ENCODE measurements around the gene FN1. TPM values are rescaled to one million over a fixed set of nuclear protein-coding genes. Genes with fewer than 3 reads are reported as not detected.

Gene FN1
- total and polyA plus RNA-seq, 12 donors: 44.6 to 322 (median 110) TPM

- Histone ChIP-seq H3K27me3 (no peaks in the 10 kb centered on the region), H3K9me3 (replicated peaks in 1 of 3) (no peaks in the 10 kb centered on the region), H3K4me1 (replicated peaks in 1 of 2) (no peaks in the 10 kb centered on the region), H3K36me3 (replicated peaks in 1 of 2) (no peaks in the 10 kb centered on the region), H3K27ac (no peak overlapping the region), H3K4me3 (no peak overlapping the region)
- no peak for DNase-seq
- intact Hi-C loops (cut with DNase I): no loop called here
- no peak for TF ChIP-seq POLR2A (IDR thresholded peaks at IDR 0.05)
- no peak for TF ChIP-seq CTCF (IDR thresholded peaks at IDR 0.05)
- 76 to 79% (median 78%) methylated on average over 7 of the region's 7 CpGs for whole genome bisulfite sequencing, 4 donors
Measured at GRCh38 chr2:215384710-215385109, 51.2 kb downstream of the FN1 start.

GRCh38 chr2:215383652-215384279 lies 52.1 kb downstream of the FN1 start:
- no peaks in the 10 kb centered on the region for H3K36me3 ChIP-seq (replicated peaks in 1 of 2)
- no peak for DNase-seq
- WGBS, 4 donors: 93 to 98% (median 95%) methylated on average over 8 of the region's 8 CpGs
- H3K27ac ChIP-seq: no peak overlapping the region
- TF ChIP-seq CTCF (IDR thresholded peaks at IDR 0.05) (no peak), POLR2A (IDR thresholded peaks at IDR 0.05) (no peak)
- no peaks in the 10 kb centered on the region for H3K9me3 ChIP-seq (replicated peaks in 1 of 3)
- intact Hi-C loops (cut with DNase I): no loop called here
- no peaks in the 10 kb centered on the region for H3K27me3 ChIP-seq
- H3K4me1 ChIP-seq (replicated peaks in 1 of 2): no peaks in the 10 kb centered on the region
- no peak overlapping the region for H3K4me3 ChIP-seq

GRCh38 chr2:215382480-215382879 lies 53.4 kb downstream of the FN1 start:
- Histone ChIP-seq H3K36me3 (replicated peaks in 1 of 2) (no peaks in the 10 kb centered on the region), H3K27me3 (no peaks in the 10 kb centered on the region), H3K4me3 (no peak overlapping the region), H3K9me3 (replicated peaks in 1 of 3) (no peaks in the 10 kb centered on the region), H3K27ac (no peak overlapping the region), H3K4me1 (replicated peaks in 1 of 2) (no peaks in the 10 kb centered on the region)
- TF ChIP-seq POLR2A (IDR thresholded peaks at IDR 0.05): no peak
- no peak for TF ChIP-seq CTCF (IDR thresholded peaks at IDR 0.05)
- DNase-seq: no peak
- intact Hi-C loops (cut with DNase I): no loop called here

- no peaks in the 10 kb centered on the region for H3K9me3 ChIP-seq (replicated peaks in 1 of 3)
- H3K27ac ChIP-seq: no peak overlapping the region
- H3K36me3 ChIP-seq (replicated peaks in 1 of 2): no peaks in the 10 kb centered on the region
- TF ChIP-seq CTCF (IDR thresholded peaks at IDR 0.05) (no peak), POLR2A (IDR thresholded peaks at IDR 0.05) (no peak)
- no peaks in the 10 kb centered on the region for H3K4me1 ChIP-seq (replicated peaks in 1 of 2)
- intact Hi-C loops (cut with DNase I): no loop called here
- H3K4me3 ChIP-seq: no peak overlapping the region
- no peaks in the 10 kb centered on the region for H3K27me3 ChIP-seq
- WGBS, 4 donors: 90 to 96% (median 93%) methylated on average over 7 of the region's 7 CpGs
- DNase-seq: no peak
Measured at GRCh38 chr2:215382011-215382410, 53.9 kb downstream of the FN1 start.
